ENCODE results near the gene CFAP61.

DNA sequence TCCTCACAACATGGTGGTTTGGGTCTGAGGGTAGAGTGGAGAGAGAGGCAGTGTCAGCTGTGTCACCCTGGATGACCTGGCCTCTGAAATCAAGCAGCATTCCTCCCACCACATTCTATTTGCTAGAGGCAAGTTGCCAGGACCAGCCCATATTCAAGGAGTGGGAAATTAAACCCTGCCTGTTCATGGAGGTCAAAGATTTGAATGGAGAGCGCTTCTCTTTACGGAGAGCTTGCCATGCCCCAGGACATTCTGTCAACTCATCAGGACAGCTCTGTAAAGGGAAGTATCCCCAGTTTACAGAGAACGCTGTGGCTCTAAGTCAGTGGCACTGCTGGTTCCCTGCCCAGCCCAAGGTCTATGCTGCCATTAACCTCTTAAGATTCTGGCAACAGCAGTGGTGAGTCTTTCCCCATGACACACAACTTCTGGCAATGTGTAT lies 225.6 kb downstream of the CFAP61 start:
- TF ChIP-seq, protein P1, sequence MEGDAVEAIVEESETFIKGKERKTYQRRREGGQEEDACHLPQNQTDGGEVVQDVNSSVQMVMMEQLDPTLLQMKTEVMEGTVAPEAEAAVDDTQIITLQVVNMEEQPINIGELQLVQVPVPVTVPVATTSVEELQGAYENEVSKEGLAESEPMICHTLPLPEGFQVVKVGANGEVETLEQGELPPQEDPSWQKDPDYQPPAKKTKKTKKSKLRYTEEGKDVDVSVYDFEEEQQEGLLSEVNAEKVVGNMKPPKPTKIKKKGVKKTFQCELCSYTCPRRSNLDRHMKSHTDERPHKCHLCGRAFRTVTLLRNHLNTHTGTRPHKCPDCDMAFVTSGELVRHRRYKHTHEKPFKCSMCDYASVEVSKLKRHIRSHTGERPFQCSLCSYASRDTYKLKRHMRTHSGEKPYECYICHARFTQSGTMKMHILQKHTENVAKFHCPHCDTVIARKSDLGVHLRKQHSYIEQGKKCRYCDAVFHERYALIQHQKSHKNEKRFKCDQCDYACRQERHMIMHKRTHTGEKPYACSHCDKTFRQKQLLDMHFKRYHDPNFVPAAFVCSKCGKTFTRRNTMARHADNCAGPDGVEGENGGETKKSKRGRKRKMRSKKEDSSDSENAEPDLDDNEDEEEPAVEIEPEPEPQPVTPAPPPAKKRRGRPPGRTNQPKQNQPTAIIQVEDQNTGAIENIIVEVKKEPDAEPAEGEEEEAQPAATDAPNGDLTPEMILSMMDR (IDR thresholded peaks at IDR 0.05; ENCODE audit: insufficient read depth, low read length, poor library complexity, severe bottlenecking) = no peak
- TF ChIP-seq EZH2phosphoT487 (conservative IDR thresholded peaks at IDR 0.05; ENCODE audit: low read length) = no peak
